Central memory CD8-positive, alpha-beta T cell (primary cell): ENCODE measurements around the gene PA2G4.

Experiments used
- ATAC-seq: fragments of 150-1000 bp; cut with Tn5 transposase; replicated peaks from 2 replicates; pipeline ENCODE4 v1.10.0; 2022; ENCODE audit warnings: mild to moderate bottlenecking, moderate FRiP score, moderate number of reproducible peaks; ENCODE audit not compliant: poor library complexity, severe bottlenecking; ENCODE audit errors: extremely low read depth
- DNase-seq, 2 donors: peaks; one replicate each; pipeline ENCODE4 v3.0.0; 2021; ENCODE audit warnings: low spot score in 2 of 2
- H3K27ac Mint-ChIP-seq: one replicate; pipeline ENCODE4 v1.8.0; 2022; ENCODE audit warnings: low read depth, mild to moderate bottlenecking, moderate library complexity, mixed read lengths
- H3K27me3 Mint-ChIP-seq: one replicate; pipeline ENCODE4 v1.8.0; 2022; ENCODE audit warnings: mixed read lengths
- H3K36me3 Mint-ChIP-seq: one replicate; pipeline ENCODE4 v1.8.0; 2022; ENCODE audit warnings: mild to moderate bottlenecking, moderate library complexity, mixed read lengths; ENCODE audit not compliant: insufficient read depth
- H3K4me1 Mint-ChIP-seq: one replicate; pipeline ENCODE4 v1.8.0; 2022; ENCODE audit warnings: mixed read lengths
- H3K4me3 Mint-ChIP-seq: one replicate; pipeline ENCODE4 v1.8.0; 2022; ENCODE audit warnings: mild to moderate bottlenecking, moderate library complexity, mixed read lengths
- H3K9me3 Mint-ChIP-seq: one replicate; pipeline ENCODE4 v1.8.0; 2022; ENCODE audit warnings: mixed read lengths

The PA2G4 gene

DNA sequence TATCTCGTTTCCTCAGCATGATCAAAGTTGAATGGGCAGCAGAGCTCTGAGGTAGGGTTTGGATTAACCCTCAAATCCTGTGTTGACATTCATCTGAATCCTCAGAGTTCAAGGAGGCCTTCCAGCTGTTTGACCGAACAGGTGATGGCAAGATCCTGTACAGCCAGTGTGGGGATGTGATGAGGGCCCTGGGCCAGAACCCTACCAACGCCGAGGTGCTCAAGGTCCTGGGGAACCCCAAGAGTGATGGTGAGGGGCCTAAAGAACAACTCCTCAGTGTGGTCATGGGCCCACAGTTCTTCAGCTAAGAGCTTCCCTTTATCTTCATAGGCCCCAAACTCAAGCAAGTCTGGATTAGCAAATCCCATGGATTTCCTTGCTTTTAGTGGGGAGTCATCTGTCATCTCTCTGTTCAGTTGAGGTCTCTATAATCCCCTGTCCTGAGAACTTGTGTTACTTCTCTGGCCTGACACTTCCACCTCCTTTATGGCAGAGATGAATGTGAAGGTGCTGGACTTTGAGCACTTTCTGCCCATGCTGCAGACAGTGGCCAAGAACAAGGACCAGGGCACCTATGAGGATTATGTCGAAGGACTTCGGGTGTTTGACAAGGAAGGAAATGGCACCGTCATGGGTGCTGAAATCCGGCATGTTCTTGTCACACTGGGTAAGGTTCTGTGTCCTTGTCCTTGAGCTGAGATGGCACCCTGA, 55.3 kb downstream of the PA2G4 start:
- peak overlapping the region; percentile 94 for H3K4me3 Mint-ChIP-seq
- no peaks in the 10 kb centered on the region for H3K9me3 Mint-ChIP-seq
- no peaks in the 10 kb centered on the region for H3K27me3 Mint-ChIP-seq
- no peak for ATAC-seq
- peaks cover 54% of the 10 kb centered on the region for H3K4me1 Mint-ChIP-seq
- H3K27ac Mint-ChIP-seq: peak overlapping the region; percentile 94
- DNase-seq: no peak
- H3K36me3 Mint-ChIP-seq: peaks cover 49% of the 10 kb centered on the region

DNA sequence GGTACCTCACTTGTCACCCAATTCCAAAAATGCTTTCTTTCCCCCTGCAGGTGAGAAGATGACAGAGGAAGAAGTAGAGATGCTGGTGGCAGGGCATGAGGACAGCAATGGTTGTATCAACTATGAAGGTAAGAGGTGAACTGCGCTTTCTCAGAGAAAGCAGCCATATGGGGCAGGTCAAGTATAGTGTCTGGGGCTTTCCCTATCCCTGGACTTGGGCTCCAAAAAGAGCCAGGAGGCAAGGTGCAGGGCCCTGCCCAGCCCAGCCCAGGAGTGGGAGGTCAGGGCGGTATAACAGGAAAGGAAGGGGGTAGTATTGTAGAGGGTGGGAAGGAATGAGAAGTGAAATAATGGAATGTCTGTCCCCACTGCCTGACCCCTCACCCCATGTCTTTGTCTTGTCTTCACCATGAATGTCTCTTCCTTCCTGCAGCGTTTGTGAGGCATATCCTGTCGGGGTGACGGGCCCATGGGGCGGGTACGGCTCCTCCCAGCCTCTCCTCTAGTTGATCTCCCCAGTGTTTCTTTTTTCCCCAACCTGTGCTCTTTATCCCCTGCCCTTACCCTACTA, 55.9 kb downstream of the PA2G4 start:
- peak overlapping the region; percentile 94 for H3K4me3 Mint-ChIP-seq
- H3K4me1 Mint-ChIP-seq: peaks cover 54% of the 10 kb centered on the region
- H3K36me3 Mint-ChIP-seq: peaks cover 54% of the 10 kb centered on the region

DNA sequence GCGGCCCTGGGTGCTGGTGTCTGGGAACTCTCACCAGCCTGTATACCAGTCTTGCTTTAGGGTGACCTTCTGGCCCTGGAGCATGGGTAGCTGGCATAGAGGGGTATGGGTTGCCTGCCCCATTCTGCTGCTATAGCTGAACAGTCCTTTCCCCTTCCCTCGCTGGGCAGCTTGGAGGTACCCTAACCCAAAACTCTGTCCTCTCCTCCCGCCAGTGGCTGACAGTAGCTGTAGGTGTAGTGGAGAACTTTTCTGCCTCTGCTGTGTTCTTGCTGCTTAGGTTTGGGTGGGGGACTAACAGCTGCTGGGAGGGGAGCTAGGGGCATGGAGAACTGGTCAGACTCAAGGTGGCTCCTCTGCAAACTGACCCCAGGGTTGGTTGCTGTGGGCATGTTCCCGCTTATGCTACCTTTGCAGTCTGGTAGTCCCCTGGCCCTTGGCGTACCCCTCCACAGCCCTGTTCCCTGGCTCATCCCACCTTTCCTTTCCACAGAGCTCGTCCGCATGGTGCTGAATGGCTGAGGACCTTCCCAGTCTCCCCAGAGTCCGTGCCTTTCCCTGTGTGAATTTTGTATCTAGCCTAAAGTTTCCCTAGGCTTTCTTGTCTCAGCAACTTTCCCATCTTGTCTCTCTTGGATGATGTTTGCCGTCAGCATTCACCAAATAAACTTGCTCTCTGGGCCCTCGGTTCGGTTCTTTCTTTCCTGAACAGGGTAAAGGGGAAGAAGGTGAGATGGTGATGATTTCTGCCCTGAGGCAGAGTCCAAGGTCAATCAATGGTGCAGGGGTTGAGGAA, 56.7 kb downstream of the PA2G4 start:
- DNase-seq (no peak), ATAC-seq (no peak)
- no peaks in the 10 kb centered on the region for H3K9me3 Mint-ChIP-seq
- H3K4me1 Mint-ChIP-seq: peaks cover 54% of the 10 kb centered on the region
- H3K36me3 Mint-ChIP-seq: peaks cover 62% of the 10 kb centered on the region
- peak overlapping the region; percentile 94 for H3K27ac Mint-ChIP-seq
- H3K27me3 Mint-ChIP-seq: no peaks in the 10 kb centered on the region
- H3K4me3 Mint-ChIP-seq: peak overlapping the region; percentile 94

More for the DNA sequence above, 55.9 kb downstream of the PA2G4 start:
- peak in 1 of 2 donors; percentile 41 for DNase-seq
- peak; percentile 52 for ATAC-seq
- Mint-ChIP-seq H3K27me3 (no peaks in the 10 kb centered on the region), H3K9me3 (no peaks in the 10 kb centered on the region), H3K27ac (peak overlapping the region; percentile 94)

DNA sequence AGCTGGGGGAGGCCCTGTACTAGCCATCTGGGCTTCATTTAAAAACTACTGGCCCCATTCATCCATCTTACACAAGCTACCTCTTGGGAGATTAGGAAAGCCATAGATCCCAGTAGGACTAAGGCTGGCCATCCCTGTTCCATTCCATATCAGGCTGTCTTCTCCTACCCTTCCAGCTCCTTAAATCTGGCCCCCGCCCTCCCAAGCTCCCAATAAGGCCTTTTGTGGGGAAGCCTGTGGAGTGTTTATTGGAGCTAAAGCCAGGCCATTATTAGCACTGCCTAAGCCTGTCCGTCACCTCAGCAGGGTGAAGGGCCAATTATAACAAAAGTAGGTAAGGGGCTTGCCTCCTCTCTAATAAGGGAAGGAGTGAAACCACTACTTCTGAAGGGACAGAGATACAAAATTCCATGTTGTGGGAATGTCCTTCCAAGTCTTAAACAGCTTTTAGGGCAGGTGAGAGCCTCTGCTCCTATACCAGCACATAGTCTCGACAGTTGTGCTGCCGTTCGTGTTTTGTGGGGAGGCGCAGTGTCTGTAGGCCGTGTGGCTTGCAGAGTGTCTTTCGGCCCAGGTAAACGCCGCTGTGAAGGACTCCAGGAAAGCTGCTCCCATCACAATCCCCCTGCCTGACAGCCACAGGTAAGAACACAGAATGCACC, 57.5 kb downstream of the PA2G4 start:
- DNase-seq (no peak), ATAC-seq (no peak)
- peak overlapping the region; percentile 94 for H3K27ac Mint-ChIP-seq
- H3K4me3 Mint-ChIP-seq: peak overlapping the region; percentile 94
- H3K4me1 Mint-ChIP-seq: peaks cover 54% of the 10 kb centered on the region
- peaks cover 66% of the 10 kb centered on the region for H3K36me3 Mint-ChIP-seq
- H3K27me3 Mint-ChIP-seq: no peaks in the 10 kb centered on the region
- H3K9me3 Mint-ChIP-seq: no peaks in the 10 kb centered on the region

DNA sequence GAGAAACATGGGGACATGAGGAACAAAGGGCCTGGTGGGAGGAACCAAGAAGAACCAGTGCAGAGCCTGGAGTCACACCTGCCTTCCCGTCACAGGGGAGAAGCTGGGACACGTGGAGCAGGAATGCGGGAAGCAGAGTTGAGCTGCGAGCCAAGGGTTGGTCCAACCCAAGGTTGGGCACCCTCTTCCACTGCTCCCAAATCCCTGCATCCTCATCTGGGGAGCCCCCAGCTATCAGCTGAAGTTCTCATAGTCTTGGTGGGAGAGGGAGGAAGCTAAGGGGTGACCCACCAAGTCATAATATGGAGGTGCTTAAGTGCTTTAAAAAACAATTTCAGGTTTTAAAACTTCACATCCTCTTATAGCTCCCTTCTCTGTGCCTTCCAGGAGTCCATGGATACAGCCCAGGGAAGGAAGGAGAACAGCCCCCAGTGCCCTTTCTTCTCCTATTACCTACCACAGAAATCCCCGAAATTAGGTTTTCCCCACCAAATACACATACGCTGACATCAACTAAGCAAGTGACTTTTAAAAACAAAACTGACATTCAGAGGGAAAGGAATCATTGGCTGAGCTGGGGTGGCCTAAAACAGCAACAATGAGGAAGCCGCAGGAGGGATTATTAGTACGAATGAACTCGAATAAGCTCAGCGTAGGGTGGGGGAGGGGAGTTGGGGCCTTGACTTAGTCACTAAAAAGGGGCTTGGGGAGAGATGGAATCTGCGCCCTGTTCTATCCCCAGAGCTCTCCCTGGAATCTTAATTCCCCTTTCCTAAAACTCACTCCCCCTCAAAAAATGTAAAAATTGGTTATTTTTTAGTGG, 58.3 kb downstream of the PA2G4 start:
- no peak overlapping the region for H3K4me3 Mint-ChIP-seq
- DNase-seq (no peak), ATAC-seq (no peak)
- H3K27me3 Mint-ChIP-seq: no peaks in the 10 kb centered on the region
- peaks cover 70% of the 10 kb centered on the region for H3K36me3 Mint-ChIP-seq
- H3K27ac Mint-ChIP-seq: peak overlapping the region; percentile 77
- no peaks in the 10 kb centered on the region for H3K9me3 Mint-ChIP-seq
- H3K4me1 Mint-ChIP-seq: peaks cover 49% of the 10 kb centered on the region
